NCI-H1092 treated with DMSO at 0.1 percent for 48 hours (cell line): Measurements from ENCODE around the gene ENO2.

Source experiments
- DNase-seq: peaks from one replicate; lab custom pipeline; 2025; lab: John Stamatoyannopoulos, UW

The ENO2 gene

GRCh38 chr12:6948873-6949594 is 34.7 kb downstream of the ENO2 start:
- DNase-seq = no peak

GRCh38 chr12:6950401-6950801 is 36.0 kb downstream of the ENO2 start:
- no peak for DNase-seq

- no peak for DNase-seq
These were observed 36.6 kb downstream of the ENO2 start, which contains the start of gene PTPN6 for GRCh38 chr12:6950811-6951540. PTPN6 (plus strand) TSS chr12:6951356; CDS start chr12:6951513, 157 bp downstream.

- no peak for DNase-seq
These were observed 37.3 kb downstream of the ENO2 start for GRCh38 chr12:6951551-6952120.

- no peak for DNase-seq
These were observed 37.9 kb downstream of the ENO2 start for GRCh38 chr12:6952121-6952862.

- no peak for DNase-seq
These were observed 38.6 kb downstream of the ENO2 start for GRCh38 chr12:6952863-6953441.

- no peak for DNase-seq
These were observed 39.3 kb downstream of the ENO2 start for GRCh38 chr12:6953442-6954315.

GRCh38 chr12:6954316-6955107 is 40.1 kb downstream of the ENO2 start:
- DNase-seq = no peak

- no peak for DNase-seq
These were observed 41.0 kb downstream of the ENO2 start for GRCh38 chr12:6955108-6956020.

GRCh38 chr12:6956021-6956727 is 41.8 kb downstream of the ENO2 start:
- DNase-seq = no peak

- DNase-seq = no peak
These were observed 42.8 kb downstream of the ENO2 start for GRCh38 chr12:6957151-6957701.

- no peak for DNase-seq
These were observed 43.6 kb downstream of the ENO2 start for GRCh38 chr12:6957741-6958608.

GRCh38 chr12:6958609-6959057 is 44.3 kb downstream of the ENO2 start:
- no peak for DNase-seq

- no peak for DNase-seq
These were observed 44.9 kb downstream of the ENO2 start for GRCh38 chr12:6959058-6959804.

- DNase-seq = no peak
These were observed 45.6 kb downstream of the ENO2 start for GRCh38 chr12:6959805-6960592.
